Smooth muscle cell of the pulmonary artery (primary cell): ENCODE data around the gene SLC22A5. TPM values are rescaled to one million over a fixed set of nuclear protein-coding genes. Genes with fewer than 3 reads are reported as not detected.

ENCODE experiments used
- total RNA-seq: library from RNA; depleted of rRNA; stranded (reverse); fragments of >200 nt; gene quantifications from 2 replicates; pipeline ENCODE4 v1.2.3, GENCODE V29; 2014

The SLC22A5 gene
- total RNA-seq: 4.2 and 5.0 TPM in 2 replicates

DNA sequence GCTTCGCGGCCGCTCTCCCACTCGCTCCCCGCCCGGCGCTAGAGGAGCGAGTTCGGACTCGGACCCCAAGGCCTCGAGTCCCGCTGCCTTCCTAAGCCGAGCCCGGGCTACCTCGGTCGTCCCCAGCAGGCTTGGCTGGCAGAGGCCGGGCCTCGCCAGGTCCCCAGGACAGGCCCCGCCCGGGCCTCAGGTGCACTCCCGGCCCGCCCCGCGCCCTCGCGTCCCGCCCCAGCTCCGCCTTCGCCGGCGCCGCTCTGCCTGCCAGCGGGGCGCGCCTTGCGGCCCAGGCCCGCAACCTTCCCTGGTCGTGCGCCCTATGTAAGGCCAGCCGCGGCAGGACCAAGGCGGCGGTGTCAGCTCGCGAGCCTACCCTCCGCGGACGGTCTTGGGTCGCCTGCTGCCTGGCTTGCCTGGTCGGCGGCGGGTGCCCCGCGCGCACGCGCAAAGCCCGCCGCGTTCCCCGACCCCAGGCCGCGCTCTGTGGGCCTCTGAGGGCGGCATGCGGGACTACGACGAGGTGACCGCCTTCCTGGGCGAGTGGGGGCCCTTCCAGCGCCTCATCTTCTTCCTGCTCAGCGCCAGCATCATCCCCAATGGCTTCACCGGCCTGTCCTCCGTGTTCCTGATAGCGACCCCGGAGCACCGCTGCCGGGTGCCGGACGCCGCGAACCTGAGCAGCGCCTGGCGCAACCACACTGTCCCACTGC lies at the start of gene SLC22A5:
Gene SLC22A5, plus strand, starts transcription at position 237 of the 707 bp plus-strand sequence. Its CDS starts 263 bp downstream, at position 500.

Other genes starting within 250 kb of the SLC22A5 start
- gene P4HA2, start 141.9 kb upstream of the SLC22A5 start, total RNA-seq: 483 and 725 TPM in 2 replicates
- 30.6 and 125 TPM in 2 replicates for gene PDLIM4, start 112.0 kb upstream of the SLC22A5 start, total RNA-seq
- gene SLC22A4, start 75.3 kb upstream of the SLC22A5 start, total RNA-seq: 0.78 and 6.7 TPM in 2 replicates
- 16.1 and 17.7 TPM in 2 replicates for gene IRF1, start 121.1 kb downstream of the SLC22A5 start, total RNA-seq
- gene IL5, start 173.8 kb downstream of the SLC22A5 start, total RNA-seq: not detected in 2 replicates
- 28.2 and 29.7 TPM in 2 replicates for gene RAD50, start 187.3 kb downstream of the SLC22A5 start, total RNA-seq